IMR-90 (cell line): ENCODE measurements around the gene CDRT15.

ENCODE experiments used
- BHLHE40 ChIP-seq: fragments of 150-350 bp; IDR thresholded peaks from 2 replicates; pipeline ENCODE4 v1.6.1; 2016; ENCODE audit warnings: mild to moderate bottlenecking, low read depth, low read length
- CEBPB ChIP-seq: IDR thresholded peaks from 2 replicates; pipeline ENCODE4 v1.6.1; 2012; ENCODE audit warnings: low read depth, low read length, improper control_type of control experiment
- CHD1 ChIP-seq: IDR thresholded peaks from 2 replicates; pipeline ENCODE4 v1.6.1; 2012; ENCODE audit warnings: low read depth, low read length, improper control_type of control experiment
- FOS ChIP-seq: fragments of 150-350 bp; IDR thresholded peaks from 2 replicates; pipeline ENCODE4 v1.6.1; 2016; ENCODE audit warnings: low read depth, low read length
- MAFK ChIP-seq: IDR thresholded peaks from 2 replicates; pipeline ENCODE4 v1.6.1; 2012; ENCODE audit warnings: low read depth, low read length, improper control_type of control experiment
- NFE2L2 ChIP-seq: fragments of 150-350 bp; IDR thresholded peaks from 2 replicates; pipeline ENCODE4 v1.6.1; 2016; ENCODE audit warnings: low read depth, mild to moderate bottlenecking, low read length
- POLR2A ChIP-seq: IDR thresholded peaks from 2 replicates; pipeline ENCODE4 v1.6.1; 2012; ENCODE audit warnings: mild to moderate bottlenecking, low read depth, low read length
- RAD21 ChIP-seq: IDR thresholded peaks from 2 replicates; pipeline ENCODE4 v1.6.1; 2012; ENCODE audit warnings: low read length, improper control_type of control experiment
- RCOR1 ChIP-seq: IDR thresholded peaks from 2 replicates; pipeline ENCODE4 v1.6.1; 2012; ENCODE audit warnings: mild to moderate bottlenecking, low read length, improper control_type of control experiment; ENCODE audit not compliant: insufficient replicate concordance
- RFX5 ChIP-seq: IDR thresholded peaks from 2 replicates; pipeline ENCODE4 v1.8.0; 2012; ENCODE audit warnings: low read depth, mild to moderate bottlenecking, low read length, moderate library complexity
- SMC3 ChIP-seq: fragments of 150-350 bp; IDR thresholded peaks from 2 replicates; pipeline ENCODE4 v1.6.1; 2016; ENCODE audit warnings: low read depth, mild to moderate bottlenecking, antibody characterized with exemption, low read length, moderate library complexity
- TF ChIP-seq, protein P1 (sequence below): conservative IDR thresholded peaks from 2 replicates; pipeline ENCODE4 v1.5.1; 2012; ENCODE audit warnings: mild to moderate bottlenecking, low read depth, low read length, improper control_type of control experiment
- TF ChIP-seq, protein P2 (sequence below): fragments of 150-350 bp; IDR thresholded peaks from 2 replicates; pipeline ENCODE4 v1.6.1; 2016; ENCODE audit warnings: low read depth, mild to moderate bottlenecking, low read length, moderate library complexity, borderline replicate concordance
- TF ChIP-seq, protein P3 (sequence below): fragments of 150-350 bp; IDR thresholded peaks from 2 replicates; pipeline ENCODE4 v1.6.1; 2017; ENCODE audit warnings: mild to moderate bottlenecking, antibody characterized with exemption, low read length, low read depth

- TF ChIP-seq, protein P1, sequence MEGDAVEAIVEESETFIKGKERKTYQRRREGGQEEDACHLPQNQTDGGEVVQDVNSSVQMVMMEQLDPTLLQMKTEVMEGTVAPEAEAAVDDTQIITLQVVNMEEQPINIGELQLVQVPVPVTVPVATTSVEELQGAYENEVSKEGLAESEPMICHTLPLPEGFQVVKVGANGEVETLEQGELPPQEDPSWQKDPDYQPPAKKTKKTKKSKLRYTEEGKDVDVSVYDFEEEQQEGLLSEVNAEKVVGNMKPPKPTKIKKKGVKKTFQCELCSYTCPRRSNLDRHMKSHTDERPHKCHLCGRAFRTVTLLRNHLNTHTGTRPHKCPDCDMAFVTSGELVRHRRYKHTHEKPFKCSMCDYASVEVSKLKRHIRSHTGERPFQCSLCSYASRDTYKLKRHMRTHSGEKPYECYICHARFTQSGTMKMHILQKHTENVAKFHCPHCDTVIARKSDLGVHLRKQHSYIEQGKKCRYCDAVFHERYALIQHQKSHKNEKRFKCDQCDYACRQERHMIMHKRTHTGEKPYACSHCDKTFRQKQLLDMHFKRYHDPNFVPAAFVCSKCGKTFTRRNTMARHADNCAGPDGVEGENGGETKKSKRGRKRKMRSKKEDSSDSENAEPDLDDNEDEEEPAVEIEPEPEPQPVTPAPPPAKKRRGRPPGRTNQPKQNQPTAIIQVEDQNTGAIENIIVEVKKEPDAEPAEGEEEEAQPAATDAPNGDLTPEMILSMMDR, result no peak
- TF ChIP-seq RFX5 (no peak), RAD21 (no peak), POLR2A (no peak), MAFK (no peak), RCOR1 (no peak), NFE2L2 (no peak), SMC3 (no peak), FOS (no peak), CHD1 (no peak), CEBPB (no peak), BHLHE40 (no peak)
- TF ChIP-seq, protein P2, sequence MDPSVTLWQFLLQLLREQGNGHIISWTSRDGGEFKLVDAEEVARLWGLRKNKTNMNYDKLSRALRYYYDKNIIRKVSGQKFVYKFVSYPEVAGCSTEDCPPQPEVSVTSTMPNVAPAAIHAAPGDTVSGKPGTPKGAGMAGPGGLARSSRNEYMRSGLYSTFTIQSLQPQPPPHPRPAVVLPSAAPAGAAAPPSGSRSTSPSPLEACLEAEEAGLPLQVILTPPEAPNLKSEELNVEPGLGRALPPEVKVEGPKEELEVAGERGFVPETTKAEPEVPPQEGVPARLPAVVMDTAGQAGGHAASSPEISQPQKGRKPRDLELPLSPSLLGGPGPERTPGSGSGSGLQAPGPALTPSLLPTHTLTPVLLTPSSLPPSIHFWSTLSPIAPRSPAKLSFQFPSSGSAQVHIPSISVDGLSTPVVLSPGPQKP, result no peak
- TF ChIP-seq, protein P3, sequence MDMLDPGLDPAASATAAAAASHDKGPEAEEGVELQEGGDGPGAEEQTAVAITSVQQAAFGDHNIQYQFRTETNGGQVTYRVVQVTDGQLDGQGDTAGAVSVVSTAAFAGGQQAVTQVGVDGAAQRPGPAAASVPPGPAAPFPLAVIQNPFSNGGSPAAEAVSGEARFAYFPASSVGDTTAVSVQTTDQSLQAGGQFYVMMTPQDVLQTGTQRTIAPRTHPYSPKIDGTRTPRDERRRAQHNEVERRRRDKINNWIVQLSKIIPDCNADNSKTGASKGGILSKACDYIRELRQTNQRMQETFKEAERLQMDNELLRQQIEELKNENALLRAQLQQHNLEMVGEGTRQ, result no peak
These were observed 9.6 kb downstream of the CDRT15 start for GRCh38 chr17:14227052-14227451.
